H1 (cell line): ENCODE results near the gene GMPR. TPM values are rescaled to one million over a fixed set of nuclear protein-coding genes. Genes with fewer than 3 reads are reported as not detected.

ENCODE experiments used
- CTCF ChIA-PET: fragments of 300-600 bp; sonication (Branson Sonifier 250); formaldehyde crosslinking; loops from one replicate; lab custom pipeline; 2021; ENCODE audit not compliant: partially characterized antibody; lab: Charles Lee
- POLR2A ChIA-PET: fragments of 300-600 bp; sonication (Branson Sonifier 250); formaldehyde crosslinking; loops from one replicate; lab custom pipeline; 2021; ENCODE audit warnings: inconsistent platforms; ENCODE audit not compliant: partially characterized antibody; lab: Charles Lee
- DNase-seq, 2 experiments: peaks; one replicate each; pipeline versions ENCODE4 v3.0.0 to v3.0.0-alpha.2; 2010 to 2022; ENCODE audit warnings: low spot score in 2 of 2, low read depth in 1 of 2, mixed read lengths in 1 of 2
- FAIRE-seq: peaks from 2 replicates; lab custom pipeline; 2011; peaks lifted over from hg19 to GRCh38; lab: Jason Lieb, UNC
- H2AFZ ChIP-seq: 2 replicates; pipeline ENCODE4 v1.8.1; 2012; ENCODE audit warnings: low read length, inconsistent platforms
- H2AK5ac ChIP-seq: 2 replicates; pipeline ENCODE4 v1.6.1; 2013; ENCODE audit warnings: low read depth, low read length
- H2BK120ac ChIP-seq: replicated peaks from 2 replicates; pipeline ENCODE3; 2013; ENCODE audit warnings: low read depth, low read length, inconsistent platforms
- H2BK12ac ChIP-seq: 2 replicates; pipeline ENCODE4 v1.6.1; 2013; ENCODE audit warnings: low read depth, low read length
- H2BK15ac ChIP-seq: 2 replicates; pipeline ENCODE4 v1.6.1; 2013; ENCODE audit warnings: low read length
- H2BK20ac ChIP-seq: 2 replicates; pipeline ENCODE4 v1.6.1; 2013; ENCODE audit warnings: low read length
- H2BK5ac ChIP-seq: 2 replicates; pipeline ENCODE4 v1.6.1; 2013; ENCODE audit warnings: low read depth, low read length
- H3K14ac ChIP-seq: 2 replicates; pipeline ENCODE4 v1.6.1; 2013; ENCODE audit warnings: inconsistent platforms; ENCODE audit not compliant: insufficient read length
- H3K18ac ChIP-seq: 2 replicates; pipeline ENCODE4 v1.6.1; 2013; ENCODE audit warnings: low read length; ENCODE audit errors: extremely low read depth
- H3K23ac ChIP-seq: 2 replicates; pipeline ENCODE4 v1.6.1; 2013; ENCODE audit warnings: inconsistent platforms; ENCODE audit not compliant: insufficient read length
- H3K23me2 ChIP-seq: 2 replicates; pipeline ENCODE4 v1.6.1; 2013; ENCODE audit warnings: low read depth, low read length
- H3K27ac ChIP-seq: 2 replicates; pipeline ENCODE4 v1.6.1; 2011; ENCODE audit warnings: low read depth, low read length, inconsistent platforms
- H3K27me3 ChIP-seq, 4 experiments: replicated peaks in 1 of 4; 1 replicate in 1 of 4; 2 replicates in 3 of 4; pipeline versions ENCODE4 v1.6.1 to v1.8.1; 2011 to 2013; ENCODE audit warnings: low read length in 3 of 4, mild to moderate bottlenecking in 3 of 4, inconsistent platforms in 2 of 4, mixed read lengths in 2 of 4, moderate library complexity in 1 of 4; ENCODE audit not compliant: control insufficient read depth in 3 of 4, insufficient read depth in 3 of 4; ENCODE audit errors: extremely low read depth in 1 of 4
- H3K36me3 ChIP-seq, 4 experiments: 2 replicates each; pipeline versions ENCODE4 v1.6.1 to v1.8.1; 2011 to 2013; ENCODE audit warnings: mild to moderate bottlenecking in 4 of 4, low read length in 3 of 4, moderate library complexity in 2 of 4, control low read depth in 1 of 4, inconsistent platforms in 1 of 4; ENCODE audit not compliant: insufficient read depth in 4 of 4, control insufficient read depth in 2 of 4
- H3K4ac ChIP-seq: replicated peaks from 2 replicates; pipeline ENCODE3; 2013; ENCODE audit warnings: low read length, low read depth, mixed read lengths, inconsistent platforms; ENCODE audit not compliant: insufficient read length
- H3K4me1 ChIP-seq, 4 experiments: replicated peaks in 1 of 4; 1 replicate in 1 of 4; 2 replicates in 3 of 4; pipeline versions ENCODE4 v1.6.1 to v1.8.1; 2011 to 2013; ENCODE audit warnings: low read length in 3 of 4, inconsistent platforms in 2 of 4, mixed read lengths in 1 of 4; ENCODE audit not compliant: insufficient read depth in 4 of 4, control insufficient read depth in 3 of 4
- H3K4me2 ChIP-seq, 2 experiments: 2 replicates each; pipeline versions ENCODE4 v1.6.1 to v1.8.1; 2011 to 2013; ENCODE audit warnings: low read depth in 2 of 2, low read length in 2 of 2, control low read depth in 1 of 2, inconsistent platforms in 1 of 2, mild to moderate bottlenecking in 1 of 2; ENCODE audit not compliant: insufficient read depth in 1 of 2
- H3K4me3 ChIP-seq, 4 experiments: fragments of 200-600, 300-600 bp in 1 of 4; sonication (generic), shearing (Covaris generic), sonication (Bioruptor Twin) in 1 of 4; 2 replicates each; pipeline versions ENCODE4 v1.5.1 to v1.8.1; 2011 to 2016; ENCODE audit warnings: low read length in 4 of 4, low read depth in 3 of 4, control low read depth in 2 of 4, inconsistent platforms in 2 of 4, mild to moderate bottlenecking in 2 of 4, mixed read lengths in 1 of 4, moderate library complexity in 1 of 4; ENCODE audit not compliant: insufficient read depth in 2 of 4; ENCODE audit errors: extremely low read depth in 1 of 4
- H3K56ac ChIP-seq: replicated peaks from 2 replicates; pipeline ENCODE3; 2013; ENCODE audit warnings: low read depth, mild to moderate bottlenecking, mixed read lengths, low read length, inconsistent platforms; ENCODE audit not compliant: insufficient read length
- H3K79me1 ChIP-seq: 2 replicates; pipeline ENCODE4 v1.6.1; 2013; ENCODE audit warnings: low read depth, low read length, control low read depth
- H3K79me2 ChIP-seq, 2 experiments: 2 replicates each; pipeline versions ENCODE4 v1.6.1 to v1.8.1; 2012 to 2013; ENCODE audit warnings: low read length in 2 of 2, mild to moderate bottlenecking in 2 of 2, inconsistent platforms in 1 of 2; ENCODE audit not compliant: insufficient read depth in 2 of 2, control insufficient read depth in 1 of 2
- H3K9ac ChIP-seq, 4 experiments: replicated peaks in 1 of 4; 1 replicate in 1 of 4; 2 replicates in 3 of 4; pipeline versions ENCODE4 v1.6.1 to v1.8.1; 2011 to 2013; ENCODE audit warnings: low read depth in 3 of 4, low read length in 3 of 4, control low read depth in 2 of 4, mild to moderate bottlenecking in 2 of 4, moderate library complexity in 2 of 4, inconsistent platforms in 1 of 4; ENCODE audit errors: extremely low read depth in 1 of 4
- H3K9me3 ChIP-seq, 2 experiments: 2 replicates each; pipeline versions ENCODE4 v1.6.1 to v1.8.1; 2012 to 2013; ENCODE audit warnings: mild to moderate bottlenecking in 2 of 2, moderate library complexity in 2 of 2, control low read depth in 1 of 2, inconsistent platforms in 1 of 2, low read depth in 1 of 2, low read length in 1 of 2, mixed read lengths in 1 of 2; ENCODE audit not compliant: insufficient read depth in 2 of 2
- H4K20me1 ChIP-seq, 2 experiments: replicated peaks in 1 of 2; 2 replicates each; pipeline versions ENCODE3 to v1.8.1; 2011 to 2013; ENCODE audit warnings: inconsistent platforms in 2 of 2, low read length in 2 of 2, mild to moderate bottlenecking in 1 of 2; ENCODE audit not compliant: insufficient read depth in 2 of 2, control insufficient read depth in 1 of 2
- H4K5ac ChIP-seq: 2 replicates; pipeline ENCODE4 v1.6.1; 2013; ENCODE audit warnings: low read length, low read depth, mixed read lengths, inconsistent platforms; ENCODE audit not compliant: insufficient read length
- H4K8ac ChIP-seq: 2 replicates; pipeline ENCODE4 v1.8.0; 2013; ENCODE audit warnings: mild to moderate bottlenecking, moderate library complexity, low read length, inconsistent platforms; ENCODE audit not compliant: insufficient read depth; ENCODE audit errors: extremely low read depth
- H4K91ac ChIP-seq: replicated peaks from 2 replicates; pipeline ENCODE3; 2013; ENCODE audit warnings: low read length, mixed read lengths, inconsistent platforms; ENCODE audit not compliant: insufficient read length
- CEBPB ChIP-seq: IDR thresholded peaks from 2 replicates; pipeline ENCODE4 v1.6.1; 2012; ENCODE audit warnings: low read depth, low read length
- TAF7 ChIP-seq: optimal IDR thresholded peaks from 2 replicates; pipeline ENCODE3; 2011; ENCODE audit warnings: low read depth, mild to moderate bottlenecking, inconsistent platforms, low read length, moderate library complexity, borderline replicate concordance
- YY1 ChIP-seq: IDR thresholded peaks from 2 replicates; pipeline ENCODE4 v1.6.1; 2011; ENCODE audit warnings: low read depth, mild to moderate bottlenecking, low read length
- WGBS, 2 experiments: shearing (Covaris generic) in 1 of 2; methylation state at CpG; one replicate each; pipeline versions ENCODE4 v1.1.6 to v1.1.7; 2013 to 2015; ENCODE audit warnings: low lambda C conversion rate in 2 of 2, mixed read lengths in 2 of 2, inconsistent platforms in 1 of 2, low coverage in 1 of 2, missing lambda C conversion rate in 1 of 2; ENCODE audit not compliant: insufficient replicate concordance in 2 of 2, insufficient coverage in 1 of 2, insufficient read length in 1 of 2; ENCODE audit errors: extremely low coverage in 1 of 2, missing lambda C conversion rate in 1 of 2; 5-methylcytosine and 5-hydroxymethylcytosine counted together
- polyA plus RNA-seq, 7 experiments: library from polyadenylated mRNA; depleted of rRNA in 3 of 7; stranded (reverse) in 5 of 7; unstranded in 2 of 7; fragments of >200 nt in 5 of 7; fragments of 200-250 nt in 2 of 7; gene quantifications; 1 replicate in 5 of 7; 2 replicates in 1 of 7; 4 replicates in 1 of 7; pipeline versions ENCODE4 v1.2.1 to v1.2.3, GENCODE V29; 2011 to 2013; ENCODE audit warnings: missing spikeins in 2 of 7, mixed read lengths in 2 of 7
- total RNA-seq: library from RNA; stranded (reverse); fragmentation: NEBNext Ultra II Directional; extraction: Animal tissue kit (Norgen Biotek cat#: 25700); gene quantifications from 2 replicates; pipeline ENCODE4 v1.2.1, GENCODE V29; 2021

Gene GMPR
- total and polyA plus RNA-seq, 2 of the 8 experiments (the other 6 are each of a cell fraction or from before 2014, with no cell fraction given), result 0.99 to 1.2 TPM

GRCh38 chr6:16305246-16305725 lies 66.9 kb downstream of the GMPR start:
- H3K23ac ChIP-seq, result no peak overlapping the region
- 66% methylated on average over 5 of the region's 7 CpGs; no CpG with 5 or more reads in 1 of the 2 experiments for WGBS, 2 experiments
- H2BK5ac ChIP-seq, result no peak overlapping the region
- no peak overlapping the region for H2BK12ac ChIP-seq
- FAIRE-seq (no peak), DNase-seq (no peak)
- no peak overlapping the region for H3K4ac ChIP-seq
- H3K9ac ChIP-seq, result no peak overlapping the region
- H3K18ac ChIP-seq, result no peak overlapping the region
- H3K4me3 ChIP-seq, result no peak overlapping the region
- H4K20me1 ChIP-seq, result no peaks in the 10 kb centered on the region
- ChIA-PET POLR2A (interaction anchor here (0.7 kb wide), 1 partner anchor 1546 kb away, joined by 4 read pairs; no protein-coding TSS in a partner anchor), CTCF (interaction anchor here (1.1 to 1.7 kb wide), 2 partner anchors 13 to 20 kb away, joined by 3 to 5 read pairs; no protein-coding TSS in a partner anchor)
- no peak overlapping the region for H2AK5ac ChIP-seq
- H3K79me2 ChIP-seq, result no peaks in the 10 kb centered on the region
- peaks cover 0 to 22% (median 13%) of the 10 kb centered on the region in 4 experiments; a peak in 6 of 7 replicates for H3K4me1 ChIP-seq
- no peak overlapping the region for H4K91ac ChIP-seq
- peaks cover 7% of the 10 kb centered on the region for H3K23me2 ChIP-seq
- peak overlapping the region in 1 of 2 experiments; percentile 26; a peak in 1 of 4 replicates for H3K4me2 ChIP-seq
- H3K27me3 ChIP-seq, result no peaks in the 10 kb centered on the region; a peak in 1 of 7 replicates
- H4K8ac ChIP-seq, result no peak overlapping the region
- no peak for TF ChIP-seq YY1
- TF ChIP-seq CEBPB, result 0 out of 2 replicates have a peak, but pooled peaks have one; percentile 24
- TF ChIP-seq TAF7, result no peak
- no peak overlapping the region for H2BK15ac ChIP-seq
- no peak overlapping the region for H3K14ac ChIP-seq
- no peak overlapping the region for H3K56ac ChIP-seq
- H2BK20ac ChIP-seq, result no peak overlapping the region
- no peak overlapping the region for H4K5ac ChIP-seq
- no peaks in the 10 kb centered on the region for H3K36me3 ChIP-seq
- H2AFZ ChIP-seq, result no peak overlapping the region
- H2BK120ac ChIP-seq, result no peak overlapping the region
- no peak overlapping the region for H3K27ac ChIP-seq
- H3K9me3 ChIP-seq, result no peaks in the 10 kb centered on the region
- H3K79me1 ChIP-seq, result no peaks in the 10 kb centered on the region
